K562 (cell line): ENCODE results near the gene SLX9. TPM values are rescaled to one million over a fixed set of nuclear protein-coding genes. Genes with fewer than 3 reads are reported as not detected.

Experiments
- ATAC-seq: fragments of 200-7000 bp; cut with Tn5 transposase; 3 replicates; pipeline ENCODE4 v1.9.1; 2020; ENCODE audit warnings: moderate library complexity
- BruUV-seq: library from RNA; stranded (reverse); fragments of 400-500 nt; replicated peaks from 2 replicates; lab custom pipeline; 2021; lab: Mats Ljungman, UMichigan
- CTCF ChIA-PET: fragments of 300-600 bp; formaldehyde crosslinking; extraction: SDS; loops from one replicate; lab custom pipeline; 2021; ENCODE audit warnings: low intra/inter-chr PET ratio; lab: Yijun Ruan, JAX
- POLR2A ChIA-PET: fragments of 300-600, 350-650 bp; sonication (Branson Sonifier 250); formaldehyde crosslinking; extraction: SDS; loops from one replicate; lab custom pipeline; 2021; ENCODE audit warnings: antibody characterized with exemption, inconsistent platforms; lab: Yijun Ruan, JAX
- DNase-seq, 4 experiments: peaks; one replicate each; pipeline versions ENCODE4 v3.0.0 to v3.0.0-alpha.2; 2011 to 2018; ENCODE audit warnings: low spot score in 3 of 4, mixed read lengths in 3 of 4; ENCODE audit errors: extremely low read depth in 1 of 4
- FAIRE-seq: peaks from 2 replicates; lab custom pipeline; 2011; peaks lifted over from hg19 to GRCh38; lab: Jason Lieb, UNC
- H2AFZ ChIP-seq: 2 replicates; pipeline ENCODE4 v1.6.0; 2011; ENCODE audit warnings: low read depth, low read length, control low read depth, inconsistent platforms
- H3K27ac ChIP-seq: fragments of 200-600 bp; 3 replicates; pipeline ENCODE4 v1.8.0; 2011; ENCODE audit warnings: low read depth, mild to moderate bottlenecking, control low read depth, inconsistent platforms, low read length, moderate library complexity, mixed read lengths; ENCODE audit errors: extremely low read depth
- H3K27me3 ChIP-seq, 2 experiments: fragments of 300-600 bp in 1 of 2; 2 replicates in 1 of 2; 3 replicates in 1 of 2; pipeline versions ENCODE4 v1.6.0 to v1.8.0; 2011; ENCODE audit warnings: inconsistent platforms in 2 of 2, low read length in 2 of 2, mild to moderate bottlenecking in 1 of 2, mixed read lengths in 1 of 2, moderate library complexity in 1 of 2; ENCODE audit not compliant: control insufficient read depth in 2 of 2, insufficient read depth in 2 of 2
- H3K36me3 ChIP-seq: fragments of 300-600 bp; 3 replicates; pipeline ENCODE4 v1.8.0; 2011; ENCODE audit warnings: mild to moderate bottlenecking, low read length, inconsistent platforms; ENCODE audit not compliant: control insufficient read depth, insufficient read depth
- H3K4me1 ChIP-seq, 2 experiments: fragments of 200-600 bp in 1 of 2; replicated peaks in 1 of 2; 2 replicates in 1 of 2; 3 replicates in 1 of 2; pipeline versions ENCODE4 v1.5.1 to v1.8.0; 2011; ENCODE audit warnings: inconsistent platforms in 2 of 2, low read length in 2 of 2, mild to moderate bottlenecking in 1 of 2, mixed read lengths in 1 of 2, moderate library complexity in 1 of 2; ENCODE audit not compliant: control insufficient read depth in 2 of 2, insufficient read depth in 2 of 2
- H3K4me2 ChIP-seq: 2 replicates; pipeline ENCODE4 v1.6.1; 2011; ENCODE audit warnings: low read length, control low read depth, inconsistent platforms, mixed read lengths; ENCODE audit not compliant: insufficient read depth
- H3K4me3 ChIP-seq: fragments of 200-600 bp; sonication (generic), shearing (Covaris generic); 2 replicates; pipeline ENCODE4 v1.5.1; 2016; ENCODE audit warnings: control low read depth, inconsistent platforms
- H3K79me2 ChIP-seq: fragments of 200-600 bp; 3 replicates; pipeline ENCODE4 v1.8.0; 2011; ENCODE audit warnings: low read length, inconsistent platforms; ENCODE audit not compliant: control insufficient read depth, insufficient read depth
- H3K9ac ChIP-seq, 2 experiments: 2 replicates each; pipeline versions ENCODE4 v1.6.0 to v1.6.1; 2011; ENCODE audit warnings: low read depth in 2 of 2, low read length in 2 of 2, control low read depth in 1 of 2, inconsistent platforms in 1 of 2, mild to moderate bottlenecking in 1 of 2, mixed read lengths in 1 of 2; ENCODE audit not compliant: insufficient read depth in 1 of 2
- H3K9me1 ChIP-seq: one replicate; pipeline ENCODE4 v1.6.0; 2011; ENCODE audit warnings: inconsistent platforms, mild to moderate bottlenecking, low read length, moderate library complexity; ENCODE audit not compliant: control insufficient read depth, insufficient read depth
- H3K9me3 ChIP-seq: replicated peaks from 2 replicates; pipeline ENCODE4 v1.5.1; 2011; ENCODE audit warnings: low read depth, low read length, inconsistent platforms; ENCODE audit not compliant: control insufficient read depth, insufficient read depth
- H4K20me1 ChIP-seq: replicated peaks from 2 replicates; pipeline ENCODE4 v1.6.1; 2011; ENCODE audit warnings: low read length, inconsistent platforms, mixed read lengths; ENCODE audit not compliant: control insufficient read depth, insufficient read depth
- ATF2 ChIP-seq: sonication (generic); formaldehyde crosslinking; IDR thresholded peaks from 2 replicates; pipeline ENCODE4 v1.8.1; 2022; ENCODE audit warnings: missing genetic modification reagents
- C11orf30 ChIP-seq: fragments of 450-650 bp; IDR thresholded peaks from 2 replicates; pipeline ENCODE4 v1.6.1; 2016; ENCODE audit warnings: low read depth, mild to moderate bottlenecking
- KDM5B ChIP-seq: fragments of 200-600 bp; sonication (generic); IDR thresholded peaks from 2 replicates; pipeline ENCODE4 v1.6.1; 2012; ENCODE audit warnings: low read depth, mild to moderate bottlenecking, moderate library complexity, low read length, control low read depth, inconsistent platforms; ENCODE audit not compliant: insufficient replicate concordance
- MAFF ChIP-seq: IDR thresholded peaks from 2 replicates; pipeline ENCODE4 v1.6.1; 2012; ENCODE audit warnings: low read length, improper control_type of control experiment
- MAFG ChIP-seq: fragments of 450-650 bp; conservative IDR thresholded peaks from 2 replicates; pipeline ENCODE4 v1.6.1; 2016; ENCODE audit warnings: missing genetic modification characterization, missing compliant biosample characterization
- MAFK ChIP-seq: IDR thresholded peaks from 2 replicates; pipeline ENCODE4 v1.6.1; 2011; ENCODE audit warnings: low read length, improper control_type of control experiment
- RCOR1 ChIP-seq, 2 experiments: IDR thresholded peaks; 2 replicates each; pipeline ENCODE4 v1.6.1; 2012; ENCODE audit warnings: low read depth in 2 of 2, low read length in 2 of 2, borderline replicate concordance in 1 of 2, improper control_type of control experiment in 1 of 2
- ZNF121 ChIP-seq: sonication (generic); formaldehyde crosslinking; conservative IDR thresholded peaks from 2 replicates; pipeline ENCODE4 v1.8.0; 2022; ENCODE audit warnings: missing genetic modification reagents
- ZNF316 ChIP-seq: fragments of 450-650 bp; IDR thresholded peaks from 2 replicates; pipeline ENCODE4 v1.6.1; 2016
- ZNF41 ChIP-seq: fragments of 250-450 bp; sonication (Bioruptor Pico); conservative IDR thresholded peaks from 2 replicates; pipeline ENCODE4 v1.4.0; 2020; ENCODE audit warnings: mild to moderate bottlenecking
- ZNF639 ChIP-seq, 2 experiments: fragments of 200-800 bp in 1 of 2; sonication (Bioruptor generic) in 1 of 2; sonication (generic) in 1 of 2; formaldehyde crosslinking in 1 of 2; IDR thresholded peaks in 1 of 2; conservative IDR thresholded peaks in 1 of 2; 2 replicates each; pipeline versions ENCODE4 v1.5.0 to v1.6.1; 2016 to 2020; ENCODE audit warnings: missing compliant biosample characterization in 1 of 2, missing genetic modification characterization in 1 of 2, missing genetic modification reagents in 1 of 2
- ZNF717 ChIP-seq: fragments of 250-450 bp; sonication (Bioruptor Pico); IDR thresholded peaks from 2 replicates; pipeline ENCODE4 v1.5.0; 2021
- WGBS: fragments of 100-300 bp; shearing (Covaris generic); methylation state at CpG from one replicate; pipeline ENCODE4 v1.1.6; 2016; ENCODE audit warnings: low coverage, mixed read lengths; ENCODE audit not compliant: insufficient coverage; ENCODE audit errors: missing lambda C conversion rate; 5-methylcytosine and 5-hydroxymethylcytosine counted together
- in situ Hi-C: fragments of 300-500 bp; cut with MboI; formaldehyde crosslinking; loops from 4 replicates; pipeline ENCODE4 v1.15.0; 2018; ENCODE audit warnings: inconsistent platforms, mixed read lengths
- intact Hi-C: fragments of 100-400 bp; cut with micrococcal nuclease; formaldehyde crosslinking; loops from 2 replicates; pipeline ENCODE4 v1.14.2; 2022
- polyA plus RNA-seq, 8 experiments: library from polyadenylated mRNA; depleted of rRNA in 4 of 8; stranded (reverse) in 5 of 8; unstranded in 3 of 8; fragments of >200 nt; fragmentation: Nextera tagmentation in 2 of 8; fragmentation: Illumina TruSeq in 1 of 8; extraction: Ambion mirVana in 2 of 8; extraction: Trizol in 1 of 8; gene quantifications; 2 replicates each; pipeline versions ENCODE4 v1.2.1 to v1.2.3, GENCODE V29; 2011 to 2014; ENCODE audit warnings: inconsistent platforms in 1 of 8, missing spikeins in 1 of 8
- total RNA-seq, 7 experiments: library from RNA; depleted of rRNA in 6 of 7; stranded (reverse); fragments of >200 nt in 6 of 7; fragmentation: Illumina TruSeq in 2 of 7; extraction: Trizol in 2 of 7; gene quantifications; 2 replicates each; pipeline versions ENCODE4 v1.2.1 to v1.2.3, GENCODE V29; 2011 to 2021; ENCODE audit warnings: low replicate concordance in 1 of 7

Gene SLX9
- total and polyA plus RNA-seq, 9 of the 15 experiments (the other 6 are each of a cell fraction or from before 2014, with no cell fraction given) = 1.2 to 75.5 (median 16.5) TPM

GRCh38 chr21:44909719-44910118 is 30.1 kb upstream of the SLX9 start:
- in situ Hi-C loops (no loop called here), intact Hi-C loops (no loop called here)
- ChIA-PET POLR2A (no interaction called here), CTCF (no interaction called here)
- Histone ChIP-seq H3K9me1 (no peaks in the 10 kb centered on the region), H3K79me2 (no peaks in the 10 kb centered on the region), H3K9ac (no peak overlapping the region), H4K20me1 (no peaks in the 10 kb centered on the region; the same call in none of the 2 replicates), H3K4me2 (no peak overlapping the region), H3K4me1 (peaks cover 9 to 70% of the 10 kb centered on the region in 2 experiments; a peak in 3 of 5 replicates), H2AFZ (no peak overlapping the region), H3K4me3 (no peak overlapping the region), H3K27ac (no peak overlapping the region), H3K27me3 (peaks cover 29 to 51% of the 10 kb centered on the region in 2 experiments), H3K9me3 (no peaks in the 10 kb centered on the region)
- FAIRE-seq (no peak), DNase-seq (no peak), ATAC-seq (no peak)
- WGBS = 40% methylated on average over 9 of the region's 9 CpGs
- BruUV-seq = no TSS peak
- TF ChIP-seq ATF2 (CRISPR knock-in tag) (no peak), ZNF639 (CRISPR knock-in tag; conservative IDR thresholded peaks at IDR 0.05 in 1 of 2, IDR thresholded peaks at IDR 0.05 in 1 of 2) (no peak), MAFK (peak; percentile 81), RCOR1 (IDR thresholded peaks at IDR 0.05; ENCODE audit: borderline replicate concordance in 1 of 2, low read depth in 2 of 2, low read length in 2 of 2) (no peak), ZNF717 (CRISPR knock-in tag) (no peak), MAFG (tag) (peak; percentile 83), ZNF41 (CRISPR knock-in tag) (no peak), ZNF121 (CRISPR knock-in tag) (no peak), C11orf30 (peak; percentile 85), KDM5B (no peak), ZNF316 (peak; percentile 86), MAFF (peak; percentile 72)
- TF ChIP-seq, all 486 proteins: peak for 5
- no peaks in the 10 kb centered on the region for H3K36me3 ChIP-seq
